ENCODE data around the gene COL8A2. TPM values are rescaled to one million over a fixed set of nuclear protein-coding genes. Genes with fewer than 3 reads are reported as not detected.
A peak's percentile ranks its signal among the peaks of the same experiment; 100 is the strongest.

COL8A2 gene
- total RNA-seq, 1 donor from 2014 or later = 1.6 TPM

- FAIRE-seq = no peak
Measured at GRCh38 chr1:36132029-36132428, 7.0 kb upstream of the COL8A2 start.

GRCh38 chr1:36128905-36129206 is 3.8 kb upstream of the COL8A2 start:
- H3K4me3 ChIP-seq (ENCODE audit: low read depth, low read length) = no peak overlapping the region
- no peaks in the 10 kb centered on the region for H3K36me3 ChIP-seq (ENCODE audit: control insufficient read depth, insufficient read depth, low read length)
- FAIRE-seq (no peak), DNase-seq (ENCODE audit: low read depth) (no peak)
- TF ChIP-seq CTCF (IDR thresholded peaks at IDR 0.05; ENCODE audit: insufficient read depth, low read length, severe bottlenecking) = no peak
- peaks cover 3% of the 10 kb centered on the region for H3K27me3 ChIP-seq (ENCODE audit: control insufficient read depth, insufficient read depth, low read length)

More at GRCh38 chr1:36132029-36132428, 7.0 kb upstream of the COL8A2 start:
- Histone ChIP-seq H3K4me3 (ENCODE audit: low read depth, low read length) (no peak overlapping the region), H3K27me3 (ENCODE audit: control insufficient read depth, insufficient read depth, low read length) (no peaks in the 10 kb centered on the region), H3K36me3 (ENCODE audit: control insufficient read depth, insufficient read depth, low read length) (peaks cover 3% of the 10 kb centered on the region)
- DNase-seq (ENCODE audit: low read depth) = no peak
- TF ChIP-seq CTCF (IDR thresholded peaks at IDR 0.05; ENCODE audit: insufficient read depth, low read length, severe bottlenecking) = no peak

- H3K4me3 ChIP-seq (ENCODE audit: low read depth, low read length) = no peak overlapping the region
- H3K27me3 ChIP-seq (ENCODE audit: control insufficient read depth, insufficient read depth, low read length) = peaks cover 3% of the 10 kb centered on the region
- H3K36me3 ChIP-seq (ENCODE audit: control insufficient read depth, insufficient read depth, low read length) = no peaks in the 10 kb centered on the region
- TF ChIP-seq CTCF (IDR thresholded peaks at IDR 0.05; ENCODE audit: insufficient read depth, low read length, severe bottlenecking) = no peak
- DNase-seq (ENCODE audit: low read depth) = no peak
- peak; percentile 80 for FAIRE-seq
Measured at GRCh38 chr1:36128126-36128904, 3.3 kb upstream of the COL8A2 start.

- no peak for FAIRE-seq
- H3K36me3 ChIP-seq (ENCODE audit: control insufficient read depth, insufficient read depth, low read length) = no peaks in the 10 kb centered on the region
Measured at GRCh38 chr1:36126797-36127500, 1.9 kb upstream of the COL8A2 start.

GRCh38 chr1:36126005-36126716 is 1.1 kb upstream of the COL8A2 start:
- FAIRE-seq = no peak
- H3K4me3 ChIP-seq (ENCODE audit: low read depth, low read length) = no peak overlapping the region
- TF ChIP-seq CTCF (IDR thresholded peaks at IDR 0.05; ENCODE audit: insufficient read depth, low read length, severe bottlenecking) = no peak

More at GRCh38 chr1:36126797-36127500, 1.9 kb upstream of the COL8A2 start:
- Histone ChIP-seq H3K27me3 (ENCODE audit: control insufficient read depth, insufficient read depth, low read length) (peaks cover 5% of the 10 kb centered on the region), H3K4me3 (ENCODE audit: low read depth, low read length) (no peak overlapping the region)
- TF ChIP-seq CTCF (IDR thresholded peaks at IDR 0.05; ENCODE audit: insufficient read depth, low read length, severe bottlenecking) = no peak
- DNase-seq (ENCODE audit: low read depth) = no peak

More at GRCh38 chr1:36126005-36126716, 1.1 kb upstream of the COL8A2 start:
- Histone ChIP-seq H3K27me3 (ENCODE audit: control insufficient read depth, insufficient read depth, low read length) (peaks cover 5% of the 10 kb centered on the region), H3K36me3 (ENCODE audit: control insufficient read depth, insufficient read depth, low read length) (no peaks in the 10 kb centered on the region)
- DNase-seq (ENCODE audit: low read depth) = no peak
